ENCODE data around the gene PRPH. TPM values are rescaled to one million over a fixed set of nuclear protein-coding genes. Genes with fewer than 3 reads are reported as not detected.

Gene PRPH
- total and polyA plus RNA-seq, 10 of the 15 experiments (the other 5 are each of a cell fraction or from before 2014, with no cell fraction given) = 0.09 to 0.45 (median 0.19) TPM; not detected in 3

- no peak for TF ChIP-seq ZNF24 (IDR thresholded peaks at IDR 0.05)
- TF ChIP-seq ATF3 (IDR thresholded peaks at IDR 0.05; ENCODE audit: borderline replicate concordance, extremely low read depth, low read depth, low read length) = no peak
- TF ChIP-seq ASH2L (IDR thresholded peaks at IDR 0.05; ENCODE audit: borderline replicate concordance, low read depth) = no peak
- TF ChIP-seq NBN (IDR thresholded peaks at IDR 0.05) = peak; percentile 59; the same call in 1 of the 2 replicates
- no peak for TF ChIP-seq SPI1 (IDR thresholded peaks at IDR 0.05; ENCODE audit: borderline replicate concordance, insufficient read depth, low read depth, low read length)
- no peak for TF ChIP-seq MYB (IDR thresholded peaks at IDR 0.05; ENCODE audit: borderline replicate concordance, low read depth, low read length)
- TF ChIP-seq ZBTB33 (IDR thresholded peaks at IDR 0.05) = no peak
Measured at GRCh38 chr12:49342066-49342913, 47.3 kb downstream of the PRPH start (continued).
